NCI-H82 treated with DMSO at 0.1 percent for 48 hours (cell line): ENCODE data around the gene PITPNM3.
"Not testable (repeated sequence)": the region's sequence is repeated elsewhere in the genome, so short reads cannot be mapped to it uniquely, and the experiment has no call there.

Experiments
- DNase-seq: peaks from one replicate; lab custom pipeline; 2025; ENCODE audit not compliant: unreplicated experiment; lab: John Stamatoyannopoulos, UW

The PITPNM3 gene

DNA sequence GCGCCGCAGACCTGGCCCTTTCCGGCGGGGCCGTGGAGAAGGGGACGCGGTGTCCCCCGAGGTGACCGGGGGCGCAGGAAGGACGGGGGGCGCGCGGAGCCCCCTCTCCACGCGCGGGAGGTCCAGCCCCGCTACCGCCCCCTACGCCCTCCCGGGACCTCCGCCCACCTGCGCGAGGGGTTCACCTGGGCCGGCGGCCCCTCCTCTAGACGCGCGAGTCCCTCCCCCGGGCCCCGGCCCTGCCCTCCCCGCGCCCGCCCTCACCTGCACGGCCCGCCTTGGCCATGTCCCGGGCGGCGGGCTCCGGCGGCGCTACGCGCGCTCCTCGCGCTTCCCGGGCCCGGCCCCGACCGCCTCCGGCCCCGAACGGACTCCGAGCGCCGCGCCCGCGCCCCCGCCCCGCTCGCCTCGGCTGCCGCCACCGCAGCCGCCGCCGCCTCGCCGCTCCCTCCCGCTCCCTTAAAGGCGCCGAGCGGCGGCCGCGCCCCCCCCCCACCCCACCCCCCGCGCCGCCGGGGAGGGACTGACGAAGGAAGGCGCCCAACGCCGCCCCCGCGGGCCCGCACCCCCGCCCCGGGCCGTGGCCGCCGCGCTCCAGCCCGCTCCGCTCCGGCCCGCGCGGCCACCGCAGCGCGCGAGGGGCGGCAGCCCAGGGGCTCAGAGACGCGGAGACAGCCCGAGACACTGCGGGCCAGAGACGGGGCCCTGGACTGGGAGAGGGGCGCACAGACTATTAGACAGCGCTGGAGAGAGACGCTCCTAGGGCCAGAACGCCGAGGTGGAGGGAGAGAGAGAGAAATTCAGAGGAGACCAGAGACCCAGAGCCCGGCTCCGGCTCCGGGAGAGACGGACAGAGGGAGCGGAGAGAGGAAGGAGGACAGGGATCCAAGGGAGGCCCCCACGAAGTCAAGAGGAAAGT is at the start of gene PITPNM3:
Gene PITPNM3, minus strand, starts transcription at position 435 of the 919 bp plus-strand sequence. Its CDS starts 149 bp downstream, at position 286.
- DNase-seq, result no peak

DNA sequence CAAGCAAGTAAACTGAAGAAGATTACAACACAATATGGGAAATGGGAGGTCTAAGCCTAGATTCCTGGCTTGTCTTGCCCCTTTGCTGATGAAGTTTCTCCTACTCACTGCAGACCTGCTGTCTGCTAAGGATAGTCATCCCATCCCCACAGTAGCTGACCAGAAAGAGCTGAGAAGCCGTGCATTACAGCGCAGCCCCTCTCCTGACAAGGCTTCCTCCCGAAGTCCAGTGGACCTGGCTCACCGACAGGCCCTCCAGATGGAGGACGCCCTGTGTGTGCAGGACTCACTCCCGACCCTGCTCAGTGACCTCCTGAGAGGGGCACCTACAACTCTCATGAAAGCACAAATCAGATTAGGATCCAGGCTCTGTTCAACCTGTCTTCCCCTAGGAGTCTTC is 48.8 kb upstream of the PITPNM3 start:
- no peak for DNase-seq

DNA sequence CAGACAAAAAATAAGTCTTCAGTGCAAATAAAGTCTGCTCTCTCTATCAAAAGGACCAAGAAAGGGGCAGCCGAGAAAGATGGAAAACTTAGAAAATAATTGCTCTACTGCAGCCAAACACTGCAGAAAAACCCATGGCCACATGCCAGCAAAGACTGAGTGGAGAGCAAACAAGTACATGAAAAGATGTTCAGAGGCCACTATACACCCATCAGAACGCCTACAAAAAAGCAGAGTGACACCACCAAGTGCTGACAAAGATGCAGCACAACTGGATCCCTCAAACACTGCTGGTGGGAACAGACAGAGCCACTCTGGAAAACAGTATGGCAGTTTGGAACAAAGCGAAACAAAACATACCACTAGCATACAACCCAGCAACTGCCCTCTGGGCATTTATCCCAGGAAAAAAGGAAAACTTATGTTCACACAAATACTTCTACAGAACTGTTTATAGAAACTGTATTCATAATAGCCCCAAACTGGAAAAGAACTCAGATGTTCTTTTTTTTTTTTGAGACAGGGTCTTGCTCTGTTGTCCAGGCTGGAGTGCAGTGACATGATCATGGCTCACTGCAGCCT is 47.5 kb upstream of the PITPNM3 start:
- no peak for DNase-seq

DNA sequence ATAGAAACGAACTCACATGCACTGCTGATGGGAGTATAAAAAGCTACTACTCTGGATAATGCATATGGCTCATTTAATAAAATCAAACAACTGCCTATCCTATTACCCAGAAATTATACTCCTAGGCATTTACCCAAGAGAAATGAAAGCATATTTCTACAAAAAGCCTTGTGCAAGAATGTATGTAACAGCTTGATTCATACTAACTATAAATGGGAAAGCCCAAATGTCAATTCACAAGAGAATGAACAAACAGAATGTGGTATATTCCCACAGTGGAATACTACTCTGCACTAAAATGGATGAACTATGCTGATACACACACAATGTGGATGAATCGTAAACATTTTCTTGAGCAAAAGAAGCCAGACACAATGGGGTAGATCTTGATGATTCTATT is 45.8 kb upstream of the PITPNM3 start:
- DNase-seq, result no peak

DNA sequence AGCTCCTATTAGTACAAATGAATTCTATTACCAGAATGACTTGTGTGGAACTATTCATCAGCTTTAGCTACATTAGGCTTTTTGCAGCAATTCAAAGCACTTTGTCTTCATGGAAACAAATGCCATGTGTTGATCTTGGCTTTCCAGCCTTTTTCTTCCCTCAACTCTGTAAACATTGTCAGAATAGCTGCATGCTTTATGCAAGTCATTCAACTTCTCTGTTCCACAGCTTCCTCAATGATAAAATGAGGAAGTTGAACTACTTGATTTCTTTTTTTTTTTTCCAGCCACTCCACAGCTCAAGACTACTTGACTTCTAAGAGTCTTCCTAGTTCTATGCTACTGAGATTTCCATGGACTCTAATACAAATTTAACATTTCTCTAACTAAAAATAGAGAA is 43.0 kb upstream of the PITPNM3 start:
- DNase-seq, result no peak

DNA sequence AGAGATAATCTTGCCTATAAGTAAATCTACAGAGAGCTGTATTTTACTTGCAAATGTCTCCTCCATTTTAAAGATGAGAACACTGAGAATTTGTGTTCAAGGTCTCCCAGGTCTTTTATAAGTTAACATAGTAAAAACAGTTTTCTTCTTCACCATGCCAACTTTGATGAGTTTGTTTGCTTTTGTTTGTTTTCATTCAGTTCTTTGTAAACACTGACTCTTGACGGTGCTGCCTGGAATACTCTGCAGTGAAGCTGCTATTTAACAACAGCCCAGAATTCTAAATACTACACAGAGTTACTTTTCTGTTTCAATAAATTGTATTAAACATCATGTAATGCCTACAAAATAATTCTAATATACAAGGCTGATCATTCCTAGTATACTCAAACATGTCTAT is 41.4 kb upstream of the PITPNM3 start:
- DNase-seq, result no peak

DNA sequence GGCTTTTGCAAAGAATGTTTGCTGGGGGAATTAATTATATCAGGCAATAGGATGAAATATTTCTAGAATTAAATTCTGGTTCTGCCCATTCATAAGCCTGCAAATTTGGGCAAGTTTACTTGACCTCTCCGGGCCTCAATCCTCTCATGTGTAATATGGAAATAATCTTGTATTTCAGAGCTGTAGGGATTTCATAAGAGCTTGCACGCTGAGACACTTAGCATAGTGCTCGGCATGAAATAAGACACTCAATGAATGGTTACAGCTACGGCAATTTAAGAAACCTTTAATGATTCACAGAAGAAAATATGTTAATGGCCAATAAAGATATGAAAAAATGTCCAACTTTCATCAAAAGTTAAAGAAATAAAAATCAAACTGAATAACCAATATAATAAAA is 40.6 kb upstream of the PITPNM3 start:
- DNase-seq, result no peak

DNA sequence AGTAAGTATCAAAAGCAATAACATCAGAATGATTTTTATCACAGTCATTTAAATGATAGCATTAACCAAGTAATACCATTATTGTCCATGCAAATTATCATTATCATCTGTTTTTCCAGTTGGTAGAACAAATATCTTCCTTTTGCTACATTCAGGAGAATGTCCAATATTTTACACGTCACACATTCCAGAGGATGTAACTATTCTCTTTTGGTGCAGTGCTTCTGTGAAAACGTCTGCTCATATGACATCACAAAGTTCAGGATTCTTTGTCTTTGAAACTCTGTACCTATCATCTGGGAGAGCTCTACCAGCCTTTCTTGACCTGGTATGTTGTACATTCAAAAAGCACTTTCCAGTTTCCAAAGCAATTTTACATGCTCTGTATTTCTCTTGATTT is 40.2 kb upstream of the PITPNM3 start:
- DNase-seq, result no peak

DNA sequence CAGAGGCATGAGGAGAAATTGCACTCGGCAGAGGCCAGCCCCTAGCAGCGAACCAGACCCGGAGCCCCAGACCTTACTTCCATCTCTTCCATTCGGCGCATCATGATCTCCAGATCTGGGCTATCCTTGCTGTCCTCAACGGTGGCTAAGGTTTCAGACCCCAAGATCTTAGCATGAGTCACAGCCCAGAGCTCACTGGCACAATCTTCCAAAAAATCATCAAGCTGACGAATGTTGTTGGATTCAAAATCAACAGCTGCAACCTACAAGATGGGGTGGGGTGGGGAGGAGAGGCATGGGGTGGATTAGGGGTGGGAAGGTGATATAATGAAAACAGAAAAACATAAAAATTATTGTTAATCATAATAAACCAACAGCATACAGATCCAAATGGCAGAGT is 39.7 kb upstream of the PITPNM3 start:
- no peak for DNase-seq

DNA sequence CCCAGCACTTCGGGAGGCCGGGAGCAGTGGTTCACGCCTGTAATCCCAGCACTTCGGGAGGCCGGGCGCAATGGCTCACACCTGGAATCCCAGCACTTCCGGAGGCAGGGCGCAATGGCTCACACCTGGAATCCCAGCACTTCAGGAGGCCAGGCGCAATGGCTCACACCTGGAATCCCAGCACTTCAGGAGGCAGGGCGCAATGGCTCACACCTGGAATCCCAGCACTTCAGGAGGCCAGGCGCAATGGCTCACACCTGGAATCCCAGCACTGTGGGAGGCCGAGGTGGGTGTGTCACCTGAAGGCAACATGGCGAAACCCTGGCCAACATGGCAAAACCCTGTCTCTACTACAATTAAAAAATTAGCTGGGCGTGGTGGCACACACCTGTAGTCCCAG is 37.0 kb upstream of the PITPNM3 start:
- not testable (repeated sequence) for DNase-seq

DNA sequence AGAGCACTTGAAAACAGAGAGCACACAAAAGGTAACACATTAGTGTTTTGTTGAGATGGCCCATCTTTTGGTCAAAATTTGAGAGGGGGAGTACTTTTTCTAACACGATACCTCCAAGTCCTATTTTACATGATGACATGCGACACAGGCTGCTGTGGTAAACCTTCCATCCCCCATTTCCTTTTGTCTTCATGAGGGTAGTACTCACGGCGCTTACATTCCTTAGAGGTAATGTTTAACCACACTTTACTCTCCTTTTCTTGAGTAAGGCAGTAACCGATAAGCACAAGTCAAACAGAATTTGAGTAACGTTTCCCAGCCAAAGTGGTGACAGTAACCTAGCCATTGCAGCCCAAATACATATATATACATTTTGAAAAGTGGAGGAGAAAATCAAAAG is 35.8 kb upstream of the PITPNM3 start:
- no peak for DNase-seq

DNA sequence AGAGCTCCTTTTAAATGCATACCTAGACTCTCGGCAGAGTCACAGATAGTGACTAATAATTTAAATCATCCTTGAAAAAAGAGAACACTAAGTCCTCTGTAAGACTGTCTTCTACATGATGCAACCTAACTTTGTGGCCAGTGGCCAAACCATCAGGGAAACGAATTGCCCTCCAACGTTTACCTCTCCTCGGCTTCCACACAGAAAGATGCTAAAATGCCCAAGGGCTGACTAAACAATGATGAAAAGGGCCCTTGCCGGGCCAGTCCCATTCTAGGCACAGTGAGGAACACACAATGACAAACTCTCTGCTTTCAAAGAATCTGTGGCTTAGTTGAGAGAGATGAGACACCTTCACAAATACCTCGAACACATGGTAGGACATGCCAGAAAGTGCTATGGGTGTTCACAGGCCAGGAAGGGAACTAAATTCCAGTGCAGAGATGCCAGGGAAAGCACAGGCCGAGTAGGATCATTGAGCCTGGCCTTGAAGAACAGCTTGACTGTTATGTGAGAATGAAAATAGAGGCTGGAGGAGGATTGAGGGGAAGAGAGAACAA is 35.3 kb upstream of the PITPNM3 start:
- no peak for DNase-seq

DNA sequence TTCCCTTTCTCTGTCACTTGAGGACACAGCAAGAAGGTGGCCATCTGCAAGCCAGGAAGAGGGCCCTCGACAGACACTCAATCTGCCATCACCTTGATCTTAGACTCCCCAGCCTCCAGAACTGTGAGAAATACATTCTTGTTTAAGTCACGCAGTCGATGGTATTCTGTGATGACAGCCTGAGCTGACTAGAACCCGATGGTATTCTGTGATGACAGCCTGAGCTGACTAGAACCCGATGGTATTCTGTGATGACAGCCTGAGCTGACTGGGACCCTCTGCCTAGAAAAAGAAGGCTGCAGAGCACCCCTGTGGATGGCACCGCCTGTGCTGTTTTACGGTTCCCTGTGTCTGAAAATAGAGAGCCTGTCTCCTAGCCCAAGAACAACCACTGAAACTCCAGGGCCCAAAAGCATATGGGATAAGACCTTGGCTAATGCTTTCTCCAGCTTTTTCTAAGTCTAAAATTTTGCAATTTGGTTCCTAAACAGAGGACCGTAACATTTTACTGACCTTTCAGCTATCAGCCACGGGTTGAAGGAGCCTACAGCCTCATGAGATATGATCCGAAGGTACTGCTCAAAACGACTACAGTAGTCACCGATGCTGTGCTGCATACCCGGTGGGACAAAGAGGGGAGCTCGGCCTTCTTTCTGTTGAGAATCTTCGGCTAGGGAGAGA is 33.1 kb upstream of the PITPNM3 start:
- no peak for DNase-seq

DNA sequence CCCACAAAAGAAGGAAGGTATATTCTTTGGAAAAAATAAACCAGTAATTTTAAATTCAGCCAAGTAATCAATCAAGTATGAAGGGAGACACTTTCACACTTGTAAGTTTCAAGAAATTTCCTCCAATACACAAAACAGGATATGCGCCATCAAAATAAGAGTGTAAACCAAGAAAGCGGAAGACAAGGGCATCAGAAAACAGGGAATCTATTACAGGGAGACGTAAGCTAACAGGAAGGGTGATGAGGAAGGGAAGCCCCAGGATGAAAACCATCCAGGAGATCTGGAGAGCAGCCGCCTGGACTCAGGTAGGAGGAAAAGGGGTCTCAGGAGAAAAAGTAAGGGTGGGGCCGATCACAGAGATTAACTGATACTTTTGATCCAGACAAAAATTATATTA is 31.8 kb upstream of the PITPNM3 start:
- DNase-seq, result no peak

DNA sequence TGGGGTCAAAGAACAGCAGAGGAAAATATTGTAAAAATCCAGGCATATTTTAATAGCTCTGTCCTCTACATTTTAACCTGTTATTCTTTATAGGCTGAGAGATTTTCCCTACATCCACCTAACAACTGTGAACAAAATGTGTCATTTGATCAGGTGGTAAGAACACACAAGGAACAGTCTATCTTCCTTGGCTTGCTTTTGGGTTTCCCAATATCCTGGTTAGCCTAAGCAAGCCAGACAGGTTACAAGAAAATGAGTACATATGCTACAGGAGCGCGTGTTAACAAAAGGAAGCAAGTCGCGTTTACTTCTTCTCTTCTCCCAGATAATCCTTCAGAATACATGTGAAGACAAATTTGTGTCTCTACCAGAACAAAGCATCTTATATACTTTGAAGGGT is 31.0 kb upstream of the PITPNM3 start:
- no peak for DNase-seq

DNA sequence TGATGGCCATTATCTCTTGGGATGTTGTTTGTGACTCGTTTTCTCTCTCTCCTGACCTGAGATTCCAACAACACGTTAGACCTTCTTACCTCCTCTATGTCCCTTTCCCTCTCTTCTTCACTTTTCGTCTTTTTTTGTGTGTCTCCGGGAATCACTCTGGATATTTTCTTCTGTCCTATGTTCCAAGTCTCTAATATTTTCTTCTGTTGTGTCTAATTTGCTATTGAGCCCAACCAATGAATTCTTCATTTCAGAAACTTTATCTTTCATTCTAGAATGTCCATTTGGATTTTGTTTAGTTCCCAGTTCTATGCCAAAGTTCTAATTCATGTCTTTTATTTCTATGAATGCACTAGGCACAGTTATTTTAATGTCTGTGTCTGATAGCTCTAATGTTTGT is 27.1 kb upstream of the PITPNM3 start:
- no peak for DNase-seq

DNA sequence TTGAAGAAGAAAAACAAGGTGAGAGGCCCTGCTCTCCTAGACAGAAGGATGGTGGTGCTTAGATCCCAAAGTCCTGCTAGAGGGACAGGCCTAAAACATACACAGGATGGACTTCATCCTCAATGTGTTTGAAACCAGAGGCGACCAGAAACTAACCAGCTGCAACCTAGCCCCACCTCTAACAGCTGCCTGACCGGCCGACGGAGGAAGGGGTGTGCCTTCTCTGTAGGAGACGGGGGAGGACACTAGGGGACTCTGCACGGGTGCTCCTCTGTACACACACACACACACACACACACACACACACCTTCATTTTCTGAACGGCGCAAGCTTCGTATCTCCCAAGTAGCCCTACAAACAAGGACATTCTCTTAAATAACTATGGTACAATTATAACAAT is 24.3 kb upstream of the PITPNM3 start:
- DNase-seq, result no peak

DNA sequence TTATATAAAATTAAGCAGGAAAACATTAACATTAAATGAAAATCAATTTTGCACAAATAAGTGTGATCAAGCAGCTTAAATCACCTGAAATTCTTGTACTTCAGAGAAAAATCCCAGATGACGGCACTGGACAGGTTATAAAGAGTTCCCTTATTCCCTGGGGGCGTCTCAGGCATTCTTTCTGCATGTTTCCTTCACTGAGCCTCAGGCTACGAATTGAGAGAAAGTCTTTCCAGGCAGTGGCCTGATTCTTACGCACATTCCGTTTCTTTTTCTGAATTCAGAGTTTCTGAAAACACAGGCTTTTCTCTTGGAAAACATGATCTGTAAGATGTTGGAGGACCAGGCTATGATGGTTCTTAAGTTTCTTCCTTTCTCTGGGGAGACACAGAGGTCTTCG is 22.1 kb upstream of the PITPNM3 start:
- no peak for DNase-seq

DNA sequence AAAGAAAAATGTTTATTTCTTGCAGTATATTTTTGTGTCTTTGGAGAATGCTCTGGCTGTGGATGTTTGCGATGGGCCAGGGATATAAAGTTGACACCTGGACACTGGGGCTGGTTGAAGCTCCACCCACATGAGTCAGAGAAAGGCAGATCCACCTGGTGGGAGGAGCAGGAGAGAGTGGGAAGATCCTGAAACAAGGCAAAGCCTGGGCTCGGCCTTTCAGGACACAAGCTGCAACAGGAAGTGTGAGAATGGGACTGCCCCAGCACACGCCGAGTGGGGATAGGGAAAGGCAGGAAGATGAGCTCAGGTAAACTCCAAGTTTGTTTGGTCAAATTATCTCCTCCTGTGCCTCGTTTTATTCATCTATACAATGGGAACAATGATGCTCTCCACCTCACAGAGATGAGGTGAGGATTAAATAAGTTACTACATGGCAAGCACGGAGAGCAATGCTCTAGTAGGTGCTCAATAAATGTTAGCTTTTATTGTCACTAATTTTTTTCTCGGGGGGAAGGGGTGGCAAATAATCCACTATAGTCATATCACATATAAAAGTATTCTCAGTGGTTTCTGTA is 21.4 kb upstream of the PITPNM3 start:
- no peak for DNase-seq

DNA sequence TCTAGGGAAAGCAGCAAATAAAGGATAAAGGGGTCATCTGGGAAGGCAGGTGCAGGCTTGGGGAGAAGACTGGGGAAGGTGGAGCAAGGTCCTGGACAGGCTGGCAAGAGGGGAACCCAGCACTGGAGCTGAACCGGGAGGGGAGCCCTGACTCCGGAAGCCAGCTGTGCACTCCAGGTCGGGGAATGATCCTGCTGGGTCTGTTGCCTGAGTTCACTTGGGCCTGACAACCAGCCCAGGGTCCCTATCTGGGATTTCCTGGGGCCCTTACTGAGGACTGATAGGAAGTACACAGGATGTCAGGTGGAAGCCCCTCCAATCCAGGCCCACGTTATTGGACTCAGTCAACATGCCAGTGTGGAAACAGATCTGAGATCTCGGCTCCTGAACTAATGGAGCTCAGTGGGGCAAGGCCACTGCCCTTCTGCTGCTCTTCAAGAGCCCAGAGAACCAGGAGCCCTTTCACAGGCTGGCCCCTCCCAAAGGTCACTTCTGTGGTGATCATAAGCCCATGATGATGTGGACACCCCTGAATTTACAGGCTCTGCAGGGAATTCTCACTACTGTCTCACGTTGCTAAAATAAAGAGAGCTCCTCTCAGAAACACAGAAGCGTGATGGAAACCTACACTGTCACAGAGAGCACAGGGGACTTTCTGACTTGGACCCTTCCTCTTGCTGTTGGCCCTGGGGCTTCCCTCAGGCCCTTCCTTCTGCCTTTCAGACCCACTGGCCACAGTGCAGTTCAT is 19.9 kb upstream of the PITPNM3 start:
- DNase-seq, result no peak

DNA sequence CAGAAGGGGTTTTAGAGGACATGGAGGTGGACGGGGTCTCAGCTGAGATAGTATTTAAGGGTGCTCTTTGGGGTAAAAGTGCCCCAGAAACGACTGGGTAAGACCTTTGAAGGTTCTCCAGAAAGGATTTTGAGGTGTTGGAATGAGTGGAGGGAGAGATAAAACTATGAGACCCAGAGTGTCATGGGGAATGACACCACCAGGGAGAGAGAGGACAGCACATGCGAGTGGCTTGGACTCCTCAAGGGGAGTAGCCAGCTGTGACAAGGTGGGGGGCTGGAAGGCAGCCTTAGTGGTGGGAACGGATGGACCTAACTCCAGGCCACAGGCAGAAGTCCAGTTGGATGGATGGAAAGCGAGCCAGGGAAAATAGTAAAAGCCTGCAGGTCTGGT is 19.2 kb upstream of the PITPNM3 start:
- DNase-seq, result no peak
